HCT116 (cell line): ENCODE data around the gene ETNK1. TPM values are rescaled to one million over a fixed set of nuclear protein-coding genes. Genes with fewer than 3 reads are reported as not detected.

Experiments
- ATAC-seq: fragments of 200-7000 bp; cut with Tn5 transposase; 2 replicates; pipeline ENCODE4 v1.9.1; 2020; ENCODE audit warnings: mild to moderate bottlenecking, moderate library complexity
- BruUV-seq: library from RNA; stranded (reverse); fragments of 400-500 nt; replicated peaks from 2 replicates; lab custom pipeline; 2021; lab: Mats Ljungman, UMichigan
- CTCF ChIA-PET: fragments of 300-600 bp; sonication (Branson Sonifier 250); formaldehyde crosslinking; loops from one replicate; lab custom pipeline; 2021; ENCODE audit warnings: antibody characterized with exemption; lab: Charles Lee
- POLR2A ChIA-PET: fragments of 300-600, 350-600 bp; sonication (Branson Sonifier 250); formaldehyde crosslinking; loops from one replicate; lab custom pipeline; 2021; ENCODE audit warnings: antibody characterized with exemption; lab: Charles Lee
- RAD21 ChIA-PET, 2 experiments: fragments of 300-600 bp; sonication (Branson Sonifier 250); formaldehyde crosslinking; loops; one replicate each; lab custom pipeline; 2023; ENCODE audit warnings: low total read pairs in 2 of 2; ENCODE audit not compliant: uncharacterized antibody in 2 of 2, unreplicated experiment in 2 of 2, low non-redundant PET in 1 of 2; lab: Charles Lee
- DNase-seq: peaks from one replicate; pipeline ENCODE4 v3.0.0-alpha.2; 2010; ENCODE audit warnings: low read depth, low spot score
- H2AFZ ChIP-seq: fragments of 200-600 bp; shearing (Covaris generic), sonication (generic); 2 replicates; pipeline ENCODE4 v1.6.1; 2017; ENCODE audit warnings: low read depth, mixed run types, mixed read lengths, antibody characterized with exemption, low read length; ENCODE audit not compliant: poor library complexity, severe bottlenecking
- H3K27ac ChIP-seq: 2 replicates; pipeline ENCODE4 v1.5.1; 2012; ENCODE audit warnings: low read depth, low read length
- H3K27me3 ChIP-seq: fragments of 200-600 bp; sonication (generic); 2 replicates; pipeline ENCODE4 v1.6.1; 2016; ENCODE audit warnings: mixed run types, low read length, mixed read lengths; ENCODE audit not compliant: insufficient read depth
- H3K36me3 ChIP-seq, 2 experiments: fragments of 200-500 bp in 1 of 2; fragments of 200-600 bp in 1 of 2; sonication (Bioruptor generic) in 1 of 2; sonication (generic) in 1 of 2; 2 replicates each; pipeline versions ENCODE4 v1.5.1 to v1.6.1; 2014 to 2016; ENCODE audit warnings: low read length in 2 of 2, inconsistent platforms in 1 of 2, mixed read lengths in 1 of 2, mixed run types in 1 of 2; ENCODE audit not compliant: insufficient read depth in 2 of 2, control insufficient read depth in 1 of 2
- H3K4me1 ChIP-seq, 2 experiments: fragments of 200-600 bp in 1 of 2; sonication (generic) in 1 of 2; 2 replicates each; pipeline versions ENCODE4 v1.5.1 to v1.6.1; 2012 to 2017; ENCODE audit warnings: low read length in 2 of 2, inconsistent platforms in 1 of 2, mild to moderate bottlenecking in 1 of 2, mixed read lengths in 1 of 2, mixed run types in 1 of 2, moderate library complexity in 1 of 2; ENCODE audit not compliant: insufficient read depth in 2 of 2, control insufficient read depth in 1 of 2
- H3K4me2 ChIP-seq: fragments of 200-600 bp; sonication (generic); 2 replicates; pipeline ENCODE4 v1.6.1; 2017; ENCODE audit warnings: mixed run types, low read length, mixed read lengths
- H3K4me3 ChIP-seq, 2 experiments: fragments of 200-600 bp in 1 of 2; sonication (generic) in 1 of 2; replicated peaks in 1 of 2; 2 replicates each; pipeline ENCODE4 v1.5.1; 2011 to 2016; ENCODE audit warnings: low read length in 2 of 2, control low read depth in 1 of 2, low read depth in 1 of 2, mild to moderate bottlenecking in 1 of 2, mixed read lengths in 1 of 2, mixed run types in 1 of 2
- H3K79me2 ChIP-seq: fragments of 200-600 bp; sonication (generic); 2 replicates; pipeline ENCODE4 v1.6.1; 2017; ENCODE audit warnings: mild to moderate bottlenecking, mixed run types, low read length, moderate library complexity, mixed read lengths; ENCODE audit not compliant: insufficient read depth
- H3K9ac ChIP-seq: fragments of 200-600 bp; sonication (generic); 2 replicates; pipeline ENCODE4 v1.6.1; 2016; ENCODE audit warnings: low read length, mixed read lengths
- H3K9me2 ChIP-seq: fragments of 200-600 bp; sonication (generic), shearing (Covaris generic); 2 replicates; pipeline ENCODE4 v1.6.1; 2017; ENCODE audit warnings: mixed run types, mild to moderate bottlenecking, moderate library complexity; ENCODE audit not compliant: insufficient read depth
- H3K9me3 ChIP-seq, 2 experiments: fragments of 200-500 bp in 1 of 2; fragments of 200-600 bp in 1 of 2; sonication (Bioruptor generic) in 1 of 2; sonication (generic) in 1 of 2; 2 replicates each; pipeline ENCODE4 v1.6.1; 2014 to 2017; ENCODE audit warnings: low read length in 2 of 2, mixed read lengths in 2 of 2, inconsistent platforms in 1 of 2, low read depth in 1 of 2, mild to moderate bottlenecking in 1 of 2, mixed run types in 1 of 2, moderate library complexity in 1 of 2; ENCODE audit not compliant: control insufficient read depth in 1 of 2, insufficient read depth in 1 of 2
- H4K20me1 ChIP-seq: fragments of 200-600 bp; sonication (generic), shearing (Covaris generic); 2 replicates; pipeline ENCODE4 v1.6.1; 2017; ENCODE audit warnings: mixed run types, mild to moderate bottlenecking, moderate library complexity; ENCODE audit not compliant: insufficient read depth
- ATF3 ChIP-seq: IDR thresholded peaks from 2 replicates; pipeline ENCODE4 v1.6.1; 2012
- CEBPB ChIP-seq: IDR thresholded peaks from 2 replicates; pipeline ENCODE4 v1.6.1; 2012; ENCODE audit warnings: low read depth
- EZH2phosphoT487 ChIP-seq: fragments of 200-600 bp; IDR thresholded peaks from 2 replicates; pipeline ENCODE4 v1.6.1; 2018; ENCODE audit warnings: antibody characterized with exemption, borderline replicate concordance
- FOSL1 ChIP-seq: IDR thresholded peaks from 2 replicates; pipeline ENCODE4 v1.6.1; 2012; ENCODE audit warnings: low read depth
- POLR2AphosphoS5 ChIP-seq: IDR thresholded peaks from 2 replicates; pipeline ENCODE4 v1.6.1; 2011; ENCODE audit warnings: mild to moderate bottlenecking, low read depth, low read length, moderate library complexity
- REST ChIP-seq: IDR thresholded peaks from 2 replicates; pipeline ENCODE4 v1.6.1; 2012; ENCODE audit warnings: low read depth
- SIN3A ChIP-seq: IDR thresholded peaks from 2 replicates; pipeline ENCODE4 v1.6.1; 2012; ENCODE audit warnings: low read depth
- SP1 ChIP-seq: IDR thresholded peaks from 2 replicates; pipeline ENCODE4 v1.6.1; 2012; ENCODE audit warnings: low read depth
- TCF7L2 ChIP-seq: IDR thresholded peaks from 2 replicates; pipeline ENCODE4 v1.7.0; 2011; ENCODE audit warnings: borderline replicate concordance, inconsistent platforms; ENCODE audit not compliant: insufficient read depth, insufficient read length; ENCODE audit errors: extremely low read depth
- YY1 ChIP-seq: IDR thresholded peaks from 2 replicates; pipeline ENCODE4 v1.6.1; 2011; ENCODE audit warnings: low read length, low read depth, moderate library complexity, mild to moderate bottlenecking; ENCODE audit not compliant: insufficient replicate concordance; ENCODE audit errors: extremely low read depth
- ZBTB33 ChIP-seq: IDR thresholded peaks from 2 replicates; pipeline ENCODE4 v1.6.1; 2011; ENCODE audit warnings: mild to moderate bottlenecking, low read length, moderate library complexity; ENCODE audit not compliant: insufficient replicate concordance; ENCODE audit errors: extremely low read depth
- ZFX ChIP-seq: fragments of 450-650 bp; IDR thresholded peaks from 2 replicates; pipeline ENCODE4 v1.6.1; 2017
- intact Hi-C: fragments of 100-400 bp; cut with micrococcal nuclease; formaldehyde crosslinking; loops from 2 replicates; pipeline ENCODE4 v1.10.0; 2022
- total RNA-seq: library from RNA; stranded (reverse); gene quantifications from one replicate; pipeline ENCODE4 v1.2.1, GENCODE V29; 2021; ENCODE audit not compliant: unreplicated experiment

The ETNK1 gene
- total RNA-seq, 1 experiment from 2014 or later, result 83.6 TPM

- no peak overlapping the region for H3K27ac ChIP-seq
- no peaks in the 10 kb centered on the region; the same call in 1 of the 2 replicates for H3K27me3 ChIP-seq
- no peak for ATAC-seq
- POLR2A ChIA-PET, result no interaction called here
- no peaks in the 10 kb centered on the region for H3K36me3 ChIP-seq
- H4K20me1 ChIP-seq, result no peaks in the 10 kb centered on the region
- H3K9me3 ChIP-seq, result no peaks in the 10 kb centered on the region
- H3K4me3 ChIP-seq, result no peak overlapping the region
- TF ChIP-seq YY1, result no peak
- no peak for TF ChIP-seq SIN3A
- TF ChIP-seq POLR2AphosphoS5, result no peak
- no peak for TF ChIP-seq ZBTB33
- no peak for TF ChIP-seq CEBPB
- TF ChIP-seq TCF7L2, result no peak
- no peak for TF ChIP-seq SP1
- no peak for TF ChIP-seq ATF3
- no peak for TF ChIP-seq FOSL1
- TF ChIP-seq REST, result no peak
- no peak for TF ChIP-seq EZH2phosphoT487
- TF ChIP-seq ZFX, result no peak
- no peak for DNase-seq
- no peak overlapping the region for H2AFZ ChIP-seq
- intact Hi-C loops, result no loop called here
- H3K79me2 ChIP-seq, result no peaks in the 10 kb centered on the region
- H3K4me1 ChIP-seq, result no peaks in the 10 kb centered on the region
- no TSS peak for BruUV-seq
- no peaks in the 10 kb centered on the region for H3K9me2 ChIP-seq
- CTCF ChIA-PET, result no interaction called here
- no peak overlapping the region for H3K9ac ChIP-seq
- no peak overlapping the region for H3K4me2 ChIP-seq
- RAD21 ChIA-PET, result no interaction called here
These were observed 90.3 kb downstream of the ETNK1 start for GRCh38 chr12:22715254-22715653.
